ENCODE results near the gene GARNL3. TPM values are rescaled to one million over a fixed set of nuclear protein-coding genes. Genes with fewer than 3 reads are reported as not detected.

GARNL3 gene
- total RNA-seq, 1 experiment from 2014 or later = 6.1 TPM

GRCh38 chr9:127282611-127283010, 18.0 kb downstream of the GARNL3 start:
- intact Hi-C loops (cut with micrococcal nuclease) = no loop called here
- H3K9me3 Mint-ChIP-seq (ENCODE audit: unreplicated experiment) = no peaks in the 10 kb centered on the region
- no peak overlapping the region for H3K27ac Mint-ChIP-seq (ENCODE audit: low read depth, unreplicated experiment)
- no peaks in the 10 kb centered on the region for H3K36me3 Mint-ChIP-seq (ENCODE audit: insufficient read depth, unreplicated experiment)
- no peak for TF ChIP-seq CTCF (IDR thresholded peaks at IDR 0.05; ENCODE audit: unreplicated experiment)
- ChIA-PET CTCF (no interaction called here), POLR2A (no interaction called here)
- no TSS peak for BruUV-seq (replicated peaks)
- H3K4me1 Mint-ChIP-seq (ENCODE audit: insufficient read depth, unreplicated experiment) = peaks cover 16% of the 10 kb centered on the region
- no peak overlapping the region for H3K4me3 Mint-ChIP-seq (ENCODE audit: unreplicated experiment)
- DNase-seq (ENCODE audit: unreplicated experiment) = no peak
- H3K27me3 Mint-ChIP-seq (ENCODE audit: insufficient read depth, unreplicated experiment) = no peaks in the 10 kb centered on the region

GRCh38 chr9:127283135-127283534, 18.6 kb downstream of the GARNL3 start:
- H3K4me1 Mint-ChIP-seq (ENCODE audit: insufficient read depth, unreplicated experiment) = peaks cover 14% of the 10 kb centered on the region
- POLR2A ChIA-PET = interaction anchor here (0.7 to 1.2 kb wide), 3 partner anchors 21 to 167 kb away, joined by 3 to 11 read pairs (median 3); partner anchors contain the start of genes LRSAM1 and RPL12

GRCh38 chr9:127283917-127284497, 19.4 kb downstream of the GARNL3 start:
- Mint-ChIP-seq H3K9me3 (ENCODE audit: unreplicated experiment) (no peaks in the 10 kb centered on the region), H3K4me3 (ENCODE audit: unreplicated experiment) (no peak overlapping the region), H3K27ac (ENCODE audit: low read depth, unreplicated experiment) (no peak overlapping the region), H3K4me1 (ENCODE audit: insufficient read depth, unreplicated experiment) (peaks cover 6% of the 10 kb centered on the region), H3K36me3 (ENCODE audit: insufficient read depth, unreplicated experiment) (no peaks in the 10 kb centered on the region), H3K27me3 (ENCODE audit: insufficient read depth, unreplicated experiment) (no peaks in the 10 kb centered on the region)
- BruUV-seq (replicated peaks) = no TSS peak
- ChIA-PET CTCF (interaction anchor here (0.6 to 1.1 kb wide), 5 partner anchors 35 to 140 kb away, joined by 3 read pairs; partner anchors contain the start of genes SLC2A8 and ZNF79), POLR2A (interaction anchor here (0.8 to 1.2 kb wide), 5 partner anchors 52 to 171 kb away, joined by 3 to 11 read pairs (median 3); partner anchors contain the start of genes LRSAM1, RPL12 and ZNF79)
- peak; percentile 33 for TF ChIP-seq CTCF (IDR thresholded peaks at IDR 0.05; ENCODE audit: unreplicated experiment)
- DNase-seq (ENCODE audit: unreplicated experiment) = peak; percentile 49
- intact Hi-C loops (cut with micrococcal nuclease) = loop anchor here (1.0 kb wide), 2 partner anchors 64 to 114 kb away; no protein-coding TSS in a partner anchor

More at GRCh38 chr9:127283135-127283534, 18.6 kb downstream of the GARNL3 start:
- CTCF ChIA-PET = interaction anchor here (1.0 to 1.1 kb wide), 2 partner anchors 34 to 141 kb away, joined by 3 read pairs; partner anchors contain the start of gene ZNF79
- BruUV-seq (replicated peaks) = no TSS peak
- intact Hi-C loops (cut with micrococcal nuclease) = no loop called here
- no peak overlapping the region for H3K4me3 Mint-ChIP-seq (ENCODE audit: unreplicated experiment)
- TF ChIP-seq CTCF (IDR thresholded peaks at IDR 0.05; ENCODE audit: unreplicated experiment) = no peak
- no peak for DNase-seq (ENCODE audit: unreplicated experiment)
- no peak overlapping the region for H3K27ac Mint-ChIP-seq (ENCODE audit: low read depth, unreplicated experiment)
- H3K27me3 Mint-ChIP-seq (ENCODE audit: insufficient read depth, unreplicated experiment) = no peaks in the 10 kb centered on the region
- H3K9me3 Mint-ChIP-seq (ENCODE audit: unreplicated experiment) = no peaks in the 10 kb centered on the region
- H3K36me3 Mint-ChIP-seq (ENCODE audit: insufficient read depth, unreplicated experiment) = no peaks in the 10 kb centered on the region

- no peak overlapping the region for H3K27ac Mint-ChIP-seq (ENCODE audit: low read depth, unreplicated experiment)
- ChIA-PET POLR2A (no interaction called here), CTCF (interaction anchor here (1.1 kb wide), 1 partner anchor 75 kb away, joined by 3 read pairs; no protein-coding TSS in a partner anchor)
- H3K9me3 Mint-ChIP-seq (ENCODE audit: unreplicated experiment) = no peaks in the 10 kb centered on the region
- H3K36me3 Mint-ChIP-seq (ENCODE audit: insufficient read depth, unreplicated experiment) = no peaks in the 10 kb centered on the region
- H3K4me1 Mint-ChIP-seq (ENCODE audit: insufficient read depth, unreplicated experiment) = peaks cover under 1% of the 10 kb centered on the region
- intact Hi-C loops (cut with micrococcal nuclease) = no loop called here
- no peak for TF ChIP-seq CTCF (IDR thresholded peaks at IDR 0.05; ENCODE audit: unreplicated experiment)
- DNase-seq (ENCODE audit: unreplicated experiment) = no peak
- no peak overlapping the region for H3K4me3 Mint-ChIP-seq (ENCODE audit: unreplicated experiment)
- H3K27me3 Mint-ChIP-seq (ENCODE audit: insufficient read depth, unreplicated experiment) = no peaks in the 10 kb centered on the region
- BruUV-seq (replicated peaks) = no TSS peak
These were observed 21.4 kb downstream of the GARNL3 start for GRCh38 chr9:127285965-127286364.

Measured in MCF 10A (cell line).